Measurements from ENCODE around the gene BCL3. TPM values are rescaled to one million over a fixed set of nuclear protein-coding genes. Genes with fewer than 3 reads are reported as not detected.
"Not testable (repeated sequence)": the region's sequence is repeated elsewhere in the genome, so short reads cannot be mapped to it uniquely, and the experiment has no call there.

The BCL3 gene
- total RNA-seq, 2 donors from 2014 or later, result 15.3 to 25.2 TPM

GRCh38 chr19:44779150-44779549 lies 30.6 kb downstream of the BCL3 start:
- H3K27ac ChIP-seq, result no peak overlapping the region
- H3K36me3 ChIP-seq, result no peaks in the 10 kb centered on the region
- DNase-seq (ENCODE audit: low spot score), result no peak
- no peak overlapping the region for H3K4me3 ChIP-seq
- H3K9me3 ChIP-seq, result no peaks in the 10 kb centered on the region
- H3K4me1 ChIP-seq, result peaks cover 0 to 8% of the 10 kb centered on the region in 2 donors
- no peaks in the 10 kb centered on the region for H3K27me3 ChIP-seq
- TF ChIP-seq CTCF (IDR thresholded peaks at IDR 0.05), result no peak

- not testable (repeated sequence) for DNase-seq (ENCODE audit: low spot score); H3K4me3 ChIP-seq; H3K27ac ChIP-seq; H3K9me3 ChIP-seq; H3K27me3 ChIP-seq; H3K36me3 ChIP-seq
- peaks cover 0 to 14% of the 10 kb centered on the region in 2 donors for H3K4me1 ChIP-seq
Measured at GRCh38 chr19:44781694-44782093, 33.2 kb downstream of the BCL3 start.

GRCh38 chr19:44782729-44783128 lies 34.2 kb downstream of the BCL3 start:
- Histone ChIP-seq H3K27ac (no peak overlapping the region), H3K4me1 (peaks cover 0 to 12% of the 10 kb centered on the region in 2 donors), H3K4me3 (no peak overlapping the region), H3K27me3 (no peaks in the 10 kb centered on the region), H3K36me3 (no peaks in the 10 kb centered on the region), H3K9me3 (no peaks in the 10 kb centered on the region)
- no peak for DNase-seq (ENCODE audit: low spot score)
- no peak for TF ChIP-seq CTCF (IDR thresholded peaks at IDR 0.05)

- Histone ChIP-seq H3K4me3 (no peak overlapping the region), H3K4me1 (peaks cover 0 to 9% of the 10 kb centered on the region in 2 donors), H3K36me3 (no peaks in the 10 kb centered on the region), H3K9me3 (no peaks in the 10 kb centered on the region), H3K27me3 (no peaks in the 10 kb centered on the region), H3K27ac (no peak overlapping the region)
- no peak for DNase-seq (ENCODE audit: low spot score)
- no peak for TF ChIP-seq CTCF (IDR thresholded peaks at IDR 0.05)
Measured at GRCh38 chr19:44783545-44783944, 35.0 kb downstream of the BCL3 start.

- peaks cover 0 to 9% of the 10 kb centered on the region in 2 donors for H3K4me1 ChIP-seq
- H3K36me3 ChIP-seq, result no peaks in the 10 kb centered on the region
- TF ChIP-seq CTCF (IDR thresholded peaks at IDR 0.05), result no peak
- no peaks in the 10 kb centered on the region for H3K9me3 ChIP-seq
- no peak overlapping the region for H3K27ac ChIP-seq
- H3K4me3 ChIP-seq, result no peak overlapping the region
- no peaks in the 10 kb centered on the region for H3K27me3 ChIP-seq
- no peak for DNase-seq (ENCODE audit: low spot score)
Measured at GRCh38 chr19:44785271-44785670, 36.8 kb downstream of the BCL3 start.

- H3K4me1 ChIP-seq, result peaks cover 0 to 9% of the 10 kb centered on the region in 2 donors
- no peak for TF ChIP-seq CTCF (IDR thresholded peaks at IDR 0.05)
- H3K4me3 ChIP-seq, result no peak overlapping the region
- no peaks in the 10 kb centered on the region for H3K36me3 ChIP-seq
- no peak overlapping the region for H3K27ac ChIP-seq
- no peaks in the 10 kb centered on the region for H3K27me3 ChIP-seq
- H3K9me3 ChIP-seq, result no peaks in the 10 kb centered on the region
- DNase-seq (ENCODE audit: low spot score), result no peak
Measured at GRCh38 chr19:44785993-44786392, 37.5 kb downstream of the BCL3 start.

Data from right atrium auricular region (tissue), 2 donors.